ENCODE results near the gene CPT1A.

- TF ChIP-seq CTCF (conservative IDR thresholded peaks at IDR 0.05) (no peak), ZFX (IDR thresholded peaks at IDR 0.05) (no peak)
These were observed 79.9 kb downstream of the CPT1A start for GRCh38 chr11:68761801-68762200.

Measured in C4-2B (cell line).